HT-29 (cell line): ENCODE measurements around the gene CDKL4. TPM values are rescaled to one million over a fixed set of nuclear protein-coding genes. Genes with fewer than 3 reads are reported as not detected.
"Not testable (repeated sequence)": the region's sequence is repeated elsewhere in the genome, so short reads cannot be mapped to it uniquely, and the experiment has no call there.

Source experiments
- DNase-seq: peaks from one replicate; pipeline ENCODE4 v3.0.0-alpha.2; 2015; ENCODE audit warnings: low spot score
- total RNA-seq: library from RNA; depleted of rRNA; stranded (reverse); fragments of >200 nt; shearing (Covaris generic); gene quantifications from 2 replicates; pipeline ENCODE4 v1.2.3, GENCODE V29; 2014

The CDKL4 gene
- total RNA-seq, 1 experiment from 2014 or later: not detected

DNA sequence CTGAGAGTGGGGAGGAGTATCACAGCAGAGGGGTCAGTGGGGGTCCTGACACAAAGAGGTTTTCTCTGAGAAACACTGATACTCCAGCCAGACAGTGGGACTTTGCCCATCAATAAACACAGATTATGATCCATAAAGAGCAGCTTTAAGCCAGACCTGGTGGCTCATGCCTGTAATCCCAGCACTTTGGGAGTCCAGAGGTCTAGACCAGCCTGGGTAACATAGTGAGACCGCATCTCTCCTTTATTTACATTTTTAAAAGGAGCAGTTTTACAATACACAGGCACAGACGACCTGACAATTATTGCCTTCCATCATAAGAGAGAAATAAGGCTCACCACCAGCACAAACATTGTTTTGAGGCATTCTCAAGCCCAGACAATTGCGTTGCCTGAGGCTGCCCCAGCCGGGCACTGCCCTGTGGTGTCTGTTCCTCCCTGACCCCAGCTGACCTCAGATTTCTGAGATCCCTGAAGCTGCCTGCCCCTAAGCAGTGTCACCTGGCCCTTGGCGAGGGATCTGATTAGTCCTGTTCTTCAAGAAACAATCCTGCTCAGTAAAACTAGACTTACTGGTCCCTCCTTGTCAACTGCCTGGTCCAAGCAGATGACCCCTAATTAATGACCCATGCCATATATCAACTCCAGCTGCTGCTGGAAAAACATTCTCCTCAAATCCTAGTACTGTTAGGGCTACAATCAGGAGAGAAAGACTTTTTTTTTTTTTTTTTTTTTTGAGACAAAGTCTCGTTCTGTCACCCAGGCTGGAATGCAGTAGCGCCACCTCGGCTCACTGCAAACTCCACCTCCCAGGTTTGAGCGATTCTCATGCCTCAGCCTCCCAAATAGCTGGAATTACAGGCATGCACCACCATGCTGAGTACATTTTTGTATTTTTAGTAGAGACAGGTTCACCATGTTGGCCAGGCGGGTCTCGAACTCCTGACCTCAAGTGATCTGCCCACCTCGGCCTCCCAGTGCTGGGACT lies 63.5 kb downstream of the CDKL4 start:
- no peak for DNase-seq

DNA sequence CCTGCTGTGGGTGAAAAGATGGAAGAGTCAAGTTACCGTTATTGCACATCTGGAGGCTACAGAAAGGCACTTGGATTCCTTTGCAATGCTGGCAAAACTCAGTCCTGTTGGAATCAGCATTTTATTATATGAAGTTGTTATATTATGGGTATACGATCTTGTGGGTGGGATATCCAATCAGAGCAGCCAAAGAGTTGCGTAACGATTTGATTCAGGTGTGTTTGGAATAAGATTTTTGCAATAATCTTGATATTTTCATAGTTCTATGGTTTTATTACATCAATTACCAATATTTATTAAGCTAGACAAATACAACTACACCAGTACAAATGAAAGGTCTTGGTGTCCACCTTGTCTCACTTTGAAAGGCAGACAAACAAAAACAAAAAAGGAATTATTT lies 65.0 kb downstream of the CDKL4 start:
- DNase-seq: no peak

DNA sequence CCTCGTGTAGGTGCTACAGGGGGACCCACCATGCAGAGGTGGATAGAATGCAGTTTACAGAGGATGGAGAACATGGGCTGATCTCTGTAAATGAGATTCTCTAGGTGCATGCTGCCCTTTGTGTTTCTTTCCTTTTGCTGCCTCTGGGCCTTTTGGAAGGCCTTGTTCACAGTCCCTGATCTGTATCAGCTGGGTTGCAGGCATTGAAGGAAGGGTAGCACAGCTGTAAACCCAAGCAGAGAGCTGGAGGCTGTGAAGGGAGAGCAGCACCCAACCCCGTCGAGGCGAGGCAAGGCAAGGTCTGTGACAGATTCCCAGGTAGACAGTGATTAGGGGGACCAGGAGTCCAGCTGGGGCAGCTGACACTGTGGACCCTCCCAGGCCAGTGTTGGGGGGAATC lies 66.8 kb downstream of the CDKL4 start:
- no peak for DNase-seq

DNA sequence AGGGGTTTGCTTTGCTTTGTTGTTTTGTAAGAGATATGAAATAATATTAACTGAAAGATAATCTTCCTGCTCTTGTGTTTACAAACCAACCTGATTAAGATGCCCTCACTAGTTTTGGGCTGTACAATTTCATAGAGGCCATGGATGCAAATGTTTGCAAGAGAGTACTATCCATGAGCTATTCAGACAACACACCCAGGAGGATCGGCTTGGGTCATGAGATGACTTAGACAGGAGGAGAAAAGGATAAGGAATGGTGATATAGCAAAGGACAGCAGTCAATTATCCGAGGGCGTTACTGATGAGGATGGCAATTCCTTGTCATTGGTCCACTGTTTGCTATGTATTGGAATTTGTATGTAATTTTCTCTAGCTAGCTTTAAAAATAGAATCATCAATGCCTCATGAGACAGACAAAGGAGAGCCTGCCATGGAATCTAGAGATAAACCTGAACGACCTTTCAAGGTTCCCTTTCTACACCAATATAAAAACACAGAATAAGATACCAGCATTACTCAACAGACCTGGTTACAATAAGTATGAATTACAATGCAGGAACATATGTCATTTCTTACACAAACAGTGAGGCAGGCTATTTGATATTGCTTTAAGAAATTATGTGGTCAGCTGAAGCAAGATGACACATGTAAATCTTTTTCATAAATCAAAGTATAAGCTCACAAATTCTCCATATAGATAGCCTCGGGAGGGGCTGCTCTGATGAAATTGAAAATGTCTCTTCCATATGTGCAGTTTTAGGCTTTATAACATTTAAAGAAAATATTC lies 68.6 kb downstream of the CDKL4 start:
- DNase-seq: no peak

DNA sequence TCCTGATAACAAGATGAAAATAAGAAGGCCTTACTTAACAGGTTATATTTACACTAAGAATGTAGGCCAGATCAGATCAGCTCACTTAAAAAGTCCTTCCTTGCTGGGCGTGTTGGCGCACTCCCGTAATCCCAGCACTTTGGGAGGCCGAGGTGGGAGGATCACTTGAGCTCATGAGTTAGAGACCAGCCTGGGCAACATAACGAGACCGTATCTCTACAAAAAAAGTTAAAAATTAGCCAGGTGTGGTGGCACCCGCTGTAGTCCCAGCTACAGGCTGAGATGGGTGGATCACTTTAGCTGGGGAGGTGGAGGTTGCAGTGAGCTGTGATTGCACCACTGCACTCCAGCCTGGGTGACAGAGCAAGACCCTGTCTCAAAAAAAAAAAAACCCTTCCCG lies 69.7 kb downstream of the CDKL4 start:
- DNase-seq: no peak

DNA sequence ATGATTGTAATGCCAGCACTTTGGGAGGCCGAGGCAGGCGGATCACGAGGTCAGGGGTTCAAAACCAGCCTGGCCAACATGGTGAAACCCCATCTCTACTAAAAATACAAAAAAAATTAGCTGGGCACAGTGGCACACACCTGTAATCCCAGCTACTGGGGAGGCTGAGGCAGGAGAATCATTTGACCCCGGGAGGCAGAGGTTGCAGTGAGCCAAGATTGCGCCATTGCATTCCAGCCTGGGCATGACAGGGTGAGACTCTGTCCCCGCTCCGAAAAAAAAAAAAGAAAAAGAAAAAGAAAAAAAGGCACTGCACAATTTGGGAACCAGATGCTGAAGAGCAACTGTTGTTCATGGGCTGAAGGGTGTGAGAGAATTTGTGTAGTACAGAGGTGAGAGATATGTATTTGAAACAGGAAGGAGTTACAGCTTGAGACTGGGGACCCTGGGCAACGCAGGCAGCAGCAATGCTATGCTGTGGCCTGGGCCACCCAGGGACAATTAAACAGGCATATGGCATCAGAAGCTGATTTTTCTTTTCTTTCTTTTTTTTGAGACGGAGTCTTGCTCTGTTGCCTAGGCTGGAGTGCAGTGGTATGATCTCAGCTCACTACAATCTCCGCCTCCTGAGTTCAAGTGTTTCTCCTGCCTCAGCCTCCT lies 71.6 kb downstream of the CDKL4 start:
- not testable (repeated sequence) for DNase-seq

DNA sequence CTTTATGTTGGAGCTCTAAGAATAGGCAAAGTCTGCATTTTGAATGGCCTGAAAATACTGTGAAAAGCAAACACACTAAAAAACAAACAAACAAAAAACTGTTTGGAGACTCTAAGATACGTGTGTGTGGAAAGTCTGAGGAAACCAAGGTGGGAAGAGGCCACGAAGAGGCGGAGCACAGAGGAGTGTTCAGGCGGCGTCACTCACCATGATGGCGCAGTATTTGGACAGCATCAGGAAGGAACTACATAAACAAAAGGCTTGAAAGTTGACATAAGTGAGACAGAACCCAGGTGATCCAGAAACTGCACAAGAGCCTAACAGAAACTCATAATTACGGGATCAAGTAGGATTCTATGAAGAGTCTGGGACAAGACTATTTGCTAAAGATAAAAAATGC lies 72.1 kb downstream of the CDKL4 start:
- no peak for DNase-seq

DNA sequence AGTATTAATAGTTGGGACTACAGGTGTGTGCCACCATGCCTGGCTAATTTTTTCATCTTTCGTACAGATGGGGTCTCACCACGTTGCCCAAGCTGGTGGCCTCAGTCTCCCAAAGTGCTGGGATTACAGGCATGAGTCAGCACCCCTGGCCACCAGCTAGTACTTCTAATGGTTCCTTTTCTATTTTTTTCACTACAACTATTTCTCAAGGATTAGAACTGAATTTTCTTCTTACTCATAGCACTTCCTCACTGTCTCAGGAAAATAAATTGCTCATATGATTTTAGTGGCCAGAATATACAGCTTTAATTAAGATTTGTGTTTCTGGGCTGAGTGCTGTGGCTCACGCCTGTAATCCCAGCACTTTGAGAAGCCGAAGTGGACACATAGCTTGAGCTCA lies 79.7 kb downstream of the CDKL4 start:
- DNase-seq: no peak

DNA sequence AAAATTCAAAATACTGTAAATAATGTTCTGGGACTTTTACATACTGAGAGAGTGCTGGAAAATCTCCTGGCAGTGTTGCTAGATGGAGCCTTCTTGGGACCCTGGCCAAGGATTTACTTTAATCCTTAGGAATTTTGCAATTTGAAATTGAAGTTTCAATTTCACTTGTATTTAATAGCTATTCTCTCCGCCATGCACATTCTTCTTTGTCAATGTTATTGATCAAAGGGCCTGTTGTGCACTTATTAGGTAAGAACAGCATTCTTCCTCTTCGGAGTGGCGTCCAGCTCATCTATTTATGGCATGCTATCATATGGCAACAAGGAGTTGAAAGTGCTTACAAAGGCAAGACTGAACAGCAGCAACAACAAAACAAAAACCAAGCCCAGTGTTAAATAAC lies 82.8 kb downstream of the CDKL4 start:
- no peak for DNase-seq

DNA sequence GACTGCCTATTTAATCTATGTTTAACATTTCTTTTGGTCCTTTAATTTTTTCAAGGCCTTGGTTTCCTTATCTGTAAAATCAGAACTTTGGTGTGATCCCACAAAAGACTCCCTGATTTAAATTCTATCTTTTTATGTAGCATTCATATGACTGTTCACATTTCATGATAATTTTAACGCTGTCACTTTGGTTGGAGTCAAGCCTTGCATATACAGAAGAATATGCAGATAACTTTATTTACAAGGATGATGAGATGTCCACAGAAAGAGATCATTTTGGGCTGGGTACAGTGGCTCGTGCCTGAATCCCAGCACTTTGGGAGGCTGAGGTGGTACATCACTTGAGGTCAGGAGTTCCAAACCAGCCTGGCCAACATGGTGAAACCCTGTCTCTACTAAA lies 84.5 kb downstream of the CDKL4 start:
- no peak for DNase-seq

DNA sequence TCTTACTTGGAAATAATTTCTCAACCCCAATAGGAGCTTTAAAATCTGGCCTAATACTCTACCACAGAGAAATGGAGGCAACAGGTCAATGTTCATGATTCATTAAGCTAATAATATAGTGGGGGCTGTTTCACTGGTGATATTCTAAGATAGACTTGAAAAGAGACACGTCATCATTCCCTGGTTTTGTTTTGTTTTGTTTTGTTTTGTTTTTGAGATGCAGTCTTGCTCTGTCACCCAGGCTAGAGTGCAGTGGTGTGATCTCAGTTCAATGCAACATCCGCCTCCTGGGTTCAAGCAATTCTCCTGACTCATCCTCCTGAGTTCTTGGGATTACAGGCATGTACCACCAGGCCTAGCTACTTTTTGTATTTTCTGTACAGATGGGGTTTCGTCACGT lies 85.4 kb downstream of the CDKL4 start:
- DNase-seq: no peak

DNA sequence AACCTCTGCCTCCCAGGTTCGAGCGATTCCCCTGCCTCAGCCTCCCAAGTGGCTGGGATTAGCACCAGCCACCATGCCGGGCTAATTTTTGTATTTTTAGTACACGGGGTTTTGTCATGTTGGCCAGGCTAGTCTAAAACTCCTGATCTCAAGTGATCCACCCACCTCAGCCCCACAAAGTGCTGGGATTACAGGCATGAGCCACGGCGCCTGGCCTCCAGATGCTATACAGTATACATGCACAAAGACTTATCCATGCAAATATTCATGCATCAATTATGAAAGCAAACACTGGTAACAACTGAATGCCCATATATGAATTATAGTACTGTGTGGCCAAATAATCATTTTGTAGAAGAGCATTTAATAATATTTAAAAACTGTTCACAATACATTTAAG lies 86.9 kb downstream of the CDKL4 start:
- DNase-seq: no peak

DNA sequence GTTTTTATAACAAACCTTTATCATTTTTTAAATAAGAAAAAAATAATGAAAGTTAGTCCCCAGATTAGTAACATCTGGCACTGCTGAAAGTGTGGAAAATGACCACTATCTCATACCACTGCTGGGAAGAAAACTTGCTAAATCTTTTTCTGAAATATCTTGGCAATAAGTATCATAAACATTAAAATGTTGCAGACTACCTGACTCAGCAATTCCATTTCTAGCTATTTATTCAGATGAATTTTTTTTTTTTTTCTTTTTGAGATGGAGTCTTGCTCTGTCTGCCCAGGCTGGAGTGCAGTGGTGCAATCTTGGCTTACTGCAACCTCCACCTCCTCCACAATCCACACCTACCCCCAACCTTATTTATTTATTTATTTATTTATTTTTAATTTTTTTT lies 87.7 kb downstream of the CDKL4 start:
- DNase-seq: no peak

DNA sequence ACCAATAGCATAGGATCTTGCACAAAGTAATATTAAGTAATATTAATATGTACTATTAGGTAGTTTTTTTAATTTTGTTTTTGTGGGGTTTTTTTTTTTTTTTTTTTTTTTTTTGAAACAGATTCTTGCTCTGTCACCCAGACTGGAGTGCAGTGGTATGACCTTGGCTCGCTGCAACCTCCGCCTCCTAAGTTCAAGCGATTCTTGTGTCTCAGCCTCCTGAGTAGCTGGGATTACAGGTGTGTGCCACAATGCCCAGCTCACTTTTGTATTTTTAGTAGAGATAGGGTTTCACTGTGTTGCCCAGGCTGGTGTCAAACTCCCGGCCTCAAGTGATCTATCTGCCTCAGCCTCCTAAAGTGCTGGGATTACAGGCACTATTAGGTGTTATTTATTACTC lies 88.2 kb downstream of the CDKL4 start:
- not testable (repeated sequence) for DNase-seq

DNA sequence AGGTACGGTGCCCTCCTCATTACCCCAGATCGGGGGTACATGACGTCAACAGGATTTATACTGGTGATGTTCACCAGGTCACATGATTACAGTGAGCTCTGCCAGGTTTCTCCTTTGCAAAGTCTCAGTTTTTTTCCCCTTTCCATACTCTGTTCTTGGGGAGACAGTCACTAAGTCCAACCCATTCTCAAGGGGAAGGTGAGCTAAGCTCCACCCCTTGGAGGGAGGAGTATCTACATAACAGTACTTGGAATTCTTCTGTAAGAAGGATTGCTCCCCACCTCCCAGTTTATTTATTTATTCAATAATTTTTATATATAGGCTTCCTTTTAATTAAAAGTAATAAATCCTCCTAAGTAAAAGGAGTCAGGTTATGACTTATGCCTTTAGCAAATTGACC lies 88.8 kb downstream of the CDKL4 start:
- no peak for DNase-seq

DNA sequence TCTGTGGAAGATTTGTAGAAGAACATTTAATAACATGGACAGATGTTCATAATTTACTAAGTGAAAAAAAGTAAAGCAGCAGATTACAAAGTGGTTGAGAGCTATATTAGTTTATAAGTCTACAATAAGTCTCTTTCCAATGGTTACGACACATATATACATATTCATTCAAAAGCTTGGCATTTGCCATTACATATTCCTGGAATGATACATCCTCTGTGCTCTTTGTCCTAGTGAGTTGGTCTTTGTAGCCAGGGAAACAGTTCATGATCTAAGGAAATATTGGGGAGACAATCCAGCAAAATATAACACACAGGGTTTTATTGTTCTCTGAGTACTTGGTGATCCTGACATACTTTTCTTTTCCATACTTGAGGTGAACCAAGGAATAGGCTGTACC lies 90.5 kb downstream of the CDKL4 start:
- DNase-seq: no peak

DNA sequence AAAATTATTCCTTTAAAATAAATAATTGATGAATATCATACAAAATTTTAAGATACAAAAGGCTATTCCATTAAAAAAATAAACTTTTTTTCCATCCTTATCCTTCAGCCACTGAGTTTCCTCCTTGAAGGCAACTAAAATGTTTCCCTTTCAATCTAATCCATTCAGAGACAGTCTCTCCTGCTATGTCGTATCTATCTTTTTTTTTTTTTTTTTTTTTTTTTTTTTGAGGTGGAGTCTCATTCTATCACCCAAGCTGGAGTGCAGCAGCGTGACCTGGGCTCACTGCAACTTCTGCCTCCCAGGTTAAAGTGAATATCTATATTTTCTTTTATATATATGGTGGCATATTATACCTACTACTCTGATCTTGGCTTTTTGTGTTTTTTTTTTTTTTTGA lies 91.3 kb downstream of the CDKL4 start:
- no peak for DNase-seq

DNA sequence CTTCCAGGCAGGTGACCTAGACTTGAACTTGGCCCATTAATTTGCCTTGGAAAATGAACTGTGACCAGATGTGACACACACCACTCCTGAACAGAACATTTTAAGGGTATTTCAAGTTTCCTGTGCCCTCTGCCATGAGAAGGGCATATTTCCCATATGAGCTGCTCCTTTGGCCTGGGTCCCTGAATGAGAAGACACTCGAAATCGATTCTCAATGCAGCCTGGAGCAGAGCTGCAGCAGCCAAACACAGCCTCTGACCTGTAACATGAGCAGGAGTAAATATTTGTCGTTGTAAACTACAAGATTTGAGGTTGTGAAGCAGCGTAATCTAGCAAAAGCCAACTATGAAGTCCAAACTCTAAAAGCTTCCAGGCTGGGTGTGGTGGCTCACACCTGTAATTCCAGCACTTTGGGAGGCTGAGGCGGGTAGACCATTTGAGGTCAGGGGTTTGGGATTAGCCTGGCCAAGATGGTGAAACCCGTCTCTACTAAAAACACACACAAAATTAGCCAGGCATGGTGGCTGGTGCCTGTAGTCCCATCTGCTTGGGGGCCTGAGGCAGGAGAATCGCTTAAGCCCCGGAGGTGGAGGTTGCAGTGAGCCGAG lies 92.8 kb downstream of the CDKL4 start:
- DNase-seq: no peak

DNA sequence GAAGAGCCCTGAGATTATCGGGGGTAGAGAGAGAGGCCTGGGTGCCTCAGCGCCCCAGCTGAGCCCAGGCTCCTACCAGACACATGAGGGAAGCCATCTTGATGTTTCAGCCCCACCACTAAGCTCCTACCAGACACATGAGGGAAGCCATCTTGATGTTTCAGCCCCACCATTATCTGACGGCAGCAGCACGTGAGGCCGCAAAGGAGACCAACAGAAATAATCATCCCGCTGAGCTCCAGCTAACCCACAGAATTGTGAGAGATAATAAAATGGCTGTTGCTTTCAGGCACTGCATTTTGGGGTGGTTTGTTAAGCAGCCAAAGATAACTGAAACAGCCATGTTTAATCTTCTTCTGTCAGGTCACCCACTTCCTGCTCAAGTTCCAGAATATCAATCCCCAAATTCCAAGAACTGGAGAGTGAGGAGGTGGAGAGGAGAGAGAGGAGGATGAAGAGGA lies 93.6 kb downstream of the CDKL4 start:
- no peak for DNase-seq

DNA sequence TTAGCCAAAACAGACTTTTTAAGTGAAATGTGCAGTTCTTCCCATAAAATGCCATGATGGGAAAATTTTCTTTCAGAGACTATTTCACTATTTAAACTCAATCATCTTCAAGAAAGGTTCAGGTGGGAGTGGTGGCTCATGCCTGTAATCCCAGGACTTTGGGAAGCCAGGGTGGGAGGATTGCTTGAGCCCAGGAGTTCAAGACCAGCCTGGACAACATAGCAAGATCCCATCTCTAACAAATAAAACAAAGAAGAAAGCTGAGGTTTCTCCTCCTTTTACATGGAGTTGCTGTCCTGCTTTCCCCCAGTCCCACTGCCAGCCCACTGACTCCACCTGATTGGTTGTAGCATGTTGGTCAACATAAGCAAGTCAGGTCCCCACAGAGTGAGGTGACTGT lies 97.1 kb downstream of the CDKL4 start:
- no peak for DNase-seq

DNA sequence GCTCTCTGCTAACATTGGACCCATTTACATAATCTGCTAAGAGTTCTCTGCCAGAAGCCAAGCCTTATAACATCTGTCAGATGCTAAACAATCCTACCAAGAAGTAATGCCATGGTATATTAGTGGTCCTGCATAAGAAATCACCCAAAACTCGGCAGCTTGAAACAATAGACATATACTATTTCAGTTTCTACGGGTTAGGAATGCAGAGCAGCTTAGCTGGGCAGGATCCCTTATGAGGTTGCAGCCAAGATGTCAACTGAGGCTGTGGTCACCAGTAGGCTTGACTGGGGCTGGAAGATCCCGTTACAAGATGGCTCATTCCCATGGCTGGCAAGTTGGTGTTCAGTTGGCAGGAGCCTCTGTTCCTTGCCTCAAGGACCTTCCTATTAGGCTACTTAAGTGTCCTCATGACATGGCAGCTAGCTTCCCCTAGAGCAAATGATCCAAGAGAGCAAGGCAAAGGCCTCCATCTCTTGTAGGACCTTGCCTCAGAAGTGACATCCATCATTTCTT lies 97.8 kb downstream of the CDKL4 start:
- DNase-seq: no peak
